ENCODE measurements around the gene TMIE.

The TMIE gene

GRCh38 chr3:46711305-46711704, 10.1 kb downstream of the TMIE start:
- no peak for DNase-seq (ENCODE audit: low read depth)
- H3K4me3 ChIP-seq (ENCODE audit: control insufficient read depth, low read depth, low read length), result no peak overlapping the region
- no peak for TF ChIP-seq CTCF (IDR thresholded peaks at IDR 0.05; ENCODE audit: control insufficient read depth, insufficient read depth, low read depth, low read length, missing control alignments)

- no peak for DNase-seq (ENCODE audit: low read depth)
- no peak for TF ChIP-seq CTCF (IDR thresholded peaks at IDR 0.05; ENCODE audit: control insufficient read depth, insufficient read depth, low read depth, low read length, missing control alignments)
- H3K4me3 ChIP-seq (ENCODE audit: control insufficient read depth, low read depth, low read length), result no peak overlapping the region
Observed at GRCh38 chr3:46711760-46712159, 10.6 kb downstream of the TMIE start.

DNA sequence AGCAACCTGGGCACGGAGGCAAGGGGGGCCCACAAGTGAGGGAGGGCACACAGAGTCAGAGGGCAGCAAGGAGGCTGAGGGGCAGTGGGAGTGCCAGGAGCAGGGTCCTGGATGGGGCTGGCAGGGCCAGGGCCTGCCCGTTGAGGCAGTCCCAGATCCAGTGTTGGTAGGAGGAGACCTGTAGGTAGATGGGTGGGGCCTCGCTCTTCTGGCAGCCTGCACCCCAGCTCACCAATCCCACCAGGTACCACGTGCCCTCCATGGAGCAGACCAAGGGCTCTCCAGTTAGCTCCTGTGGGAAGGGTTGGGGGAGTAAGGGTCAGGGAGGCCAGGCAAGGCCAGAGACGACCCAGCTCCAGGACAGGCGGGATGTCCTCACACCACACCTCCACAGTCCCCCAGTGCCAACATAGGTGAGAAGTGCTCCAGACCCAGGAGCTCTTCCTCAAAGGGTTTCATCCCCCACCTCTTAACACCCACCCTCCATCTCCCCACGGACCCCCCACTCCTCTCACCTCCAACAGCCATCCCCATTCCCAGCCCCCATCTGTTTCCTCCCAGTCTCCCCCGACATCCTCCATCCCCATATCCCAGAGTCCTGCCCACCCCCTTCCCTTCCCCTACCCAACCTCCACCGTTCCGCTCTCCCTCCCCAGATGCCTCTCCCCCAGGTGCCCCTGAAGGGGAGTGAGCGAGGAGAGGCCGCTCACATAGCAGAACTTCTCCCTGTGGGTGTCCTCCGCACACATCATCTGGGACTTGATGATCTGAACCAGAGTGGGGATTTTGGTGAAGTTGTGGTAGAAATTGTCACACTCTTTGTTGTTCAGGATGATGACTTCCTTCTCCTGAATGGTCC, 11.2 kb downstream of the TMIE start:
- DNase-seq (ENCODE audit: low read depth), result no peak
- no peak overlapping the region for H3K4me3 ChIP-seq (ENCODE audit: control insufficient read depth, low read depth, low read length)
- no peak for TF ChIP-seq CTCF (IDR thresholded peaks at IDR 0.05; ENCODE audit: control insufficient read depth, insufficient read depth, low read depth, low read length, missing control alignments)

DNA sequence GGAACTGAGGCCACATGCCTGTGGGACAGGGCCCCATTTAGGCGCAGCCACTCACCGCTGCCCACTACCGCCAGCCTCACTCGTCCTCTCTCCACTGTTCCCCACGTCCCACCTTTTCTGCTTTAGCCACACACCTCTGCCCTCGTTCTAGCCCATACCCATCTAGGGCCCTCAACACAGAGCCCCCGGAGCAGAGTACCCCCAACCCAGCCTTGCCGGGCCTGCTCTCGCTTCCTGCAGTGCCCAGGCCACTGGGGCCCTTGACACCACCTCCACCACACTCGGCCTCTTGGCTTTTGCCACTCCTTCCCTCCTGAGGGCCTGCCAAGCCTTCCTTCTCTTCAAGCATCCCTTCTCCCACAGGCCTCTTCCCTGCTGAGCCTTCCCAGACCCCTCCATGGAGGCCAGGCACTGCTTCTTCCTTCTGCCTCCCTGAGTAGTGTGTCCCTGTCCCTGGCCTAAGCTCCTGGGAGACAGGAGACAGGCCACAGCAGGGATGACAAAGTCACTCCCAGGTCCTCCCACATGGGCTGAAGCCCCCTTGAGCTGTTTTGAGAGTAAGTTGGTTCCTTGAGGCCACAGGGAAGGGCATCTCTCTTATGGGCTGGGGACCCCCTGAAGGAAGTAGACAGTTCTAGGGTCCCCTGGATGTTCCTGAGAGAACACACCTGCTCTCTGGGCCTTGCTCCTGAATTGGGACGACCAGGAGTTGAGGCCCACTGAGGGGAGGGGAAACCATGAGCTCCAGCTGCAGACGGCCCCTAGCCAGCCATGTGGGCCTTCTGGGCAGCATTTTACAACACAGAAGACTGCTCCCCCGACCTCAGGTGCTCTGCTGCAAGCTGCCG, 12.1 kb downstream of the TMIE start:
- no peak for DNase-seq (ENCODE audit: low read depth)
- TF ChIP-seq CTCF (IDR thresholded peaks at IDR 0.05; ENCODE audit: control insufficient read depth, insufficient read depth, low read depth, low read length, missing control alignments), result no peak
- H3K4me3 ChIP-seq (ENCODE audit: control insufficient read depth, low read depth, low read length), result no peak overlapping the region

DNA sequence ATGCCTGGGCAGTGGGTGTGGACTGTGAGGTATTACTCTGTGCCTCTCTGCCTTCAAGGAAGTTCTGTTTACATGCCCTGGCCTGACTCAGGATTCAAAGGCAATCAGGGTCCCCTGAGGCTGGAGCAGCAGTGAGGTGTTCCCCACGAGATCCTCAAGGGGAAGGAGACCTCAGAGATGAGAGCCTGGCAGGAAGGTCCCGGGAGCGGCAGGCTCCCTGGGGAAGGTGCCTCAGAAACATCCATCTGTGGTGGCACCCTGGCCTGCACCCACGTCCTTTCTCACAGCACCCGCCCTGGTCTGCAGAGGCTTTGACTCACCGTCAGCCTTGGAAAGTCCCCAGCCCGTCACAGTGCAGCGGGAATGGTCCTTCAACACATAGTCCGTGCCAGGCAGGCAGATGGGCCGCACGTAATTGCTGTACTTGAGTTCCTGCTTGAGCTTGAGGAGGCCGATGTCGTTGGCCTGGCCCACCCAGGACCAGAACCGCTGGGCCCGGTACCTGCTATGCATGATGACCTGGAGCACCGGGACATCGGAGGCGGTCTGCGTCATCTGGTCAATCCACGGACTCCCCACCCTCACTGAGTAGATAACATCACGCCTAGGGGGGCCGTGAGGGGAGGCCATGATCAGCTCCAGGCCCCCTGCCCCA, 12.8 kb downstream of the TMIE start:
- no peak for TF ChIP-seq CTCF (IDR thresholded peaks at IDR 0.05; ENCODE audit: control insufficient read depth, insufficient read depth, low read depth, low read length, missing control alignments)
- DNase-seq (ENCODE audit: low read depth), result no peak
- no peak overlapping the region for H3K4me3 ChIP-seq (ENCODE audit: control insufficient read depth, low read depth, low read length)

GRCh38 chr3:46714728-46715506, 13.7 kb downstream of the TMIE start:
- H3K4me3 ChIP-seq (ENCODE audit: control insufficient read depth, low read depth, low read length), result no peak overlapping the region
- no peak for DNase-seq (ENCODE audit: low read depth)
- no peak for TF ChIP-seq CTCF (IDR thresholded peaks at IDR 0.05; ENCODE audit: control insufficient read depth, insufficient read depth, low read depth, low read length, missing control alignments)
